Hepatocyte (in vitro differentiated cells): ENCODE measurements around the gene PPM1A.

Experiments used
- CTCF ChIP-seq: fragments of 200-600 bp; sonication (generic); IDR thresholded peaks from 2 replicates; pipeline ENCODE4 v1.5.1; 2016; ENCODE audit warnings: antibody characterized with exemption, mild to moderate bottlenecking; ENCODE audit not compliant: poor library complexity
- EZH2 ChIP-seq: fragments of 200-600 bp; sonication (generic); IDR thresholded peaks from 2 replicates; pipeline ENCODE4 v1.6.1; 2016; ENCODE audit warnings: antibody characterized with exemption, mild to moderate bottlenecking, borderline replicate concordance

- TF ChIP-seq CTCF (no peak), EZH2 (no peak)
Observed at GRCh38 chr14:60232185-60232584, 16.8 kb upstream of the PPM1A start.
